ENCODE measurements around the gene CD274.

DNA sequence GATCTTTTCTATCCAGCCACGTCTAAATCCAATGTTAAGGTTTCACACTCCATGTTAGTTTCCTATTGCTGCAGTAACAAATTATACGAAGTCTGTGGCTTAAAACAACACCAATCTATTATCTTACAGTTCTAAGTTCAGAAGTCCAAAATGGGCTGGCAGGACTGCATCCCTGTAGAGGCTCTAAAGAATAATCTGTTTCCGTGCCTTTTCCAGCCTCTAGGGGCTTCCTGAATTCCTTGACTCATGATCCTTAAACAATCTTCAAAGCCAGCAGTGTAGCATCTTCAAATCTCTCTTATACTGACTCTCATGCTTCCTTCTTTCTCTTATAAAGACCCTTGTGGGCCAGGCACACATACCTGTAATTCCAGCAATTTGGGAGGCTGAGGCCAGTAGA, 19.4 kb upstream of the CD274 start:
- peak in 1 of 2 experiments; percentile 33; a peak in 1 of 4 replicates for TF ChIP-seq CTCF (conservative IDR thresholded peaks at IDR 0.05; ENCODE audit: low read depth in 2 of 2)
- TF ChIP-seq, protein P1, sequence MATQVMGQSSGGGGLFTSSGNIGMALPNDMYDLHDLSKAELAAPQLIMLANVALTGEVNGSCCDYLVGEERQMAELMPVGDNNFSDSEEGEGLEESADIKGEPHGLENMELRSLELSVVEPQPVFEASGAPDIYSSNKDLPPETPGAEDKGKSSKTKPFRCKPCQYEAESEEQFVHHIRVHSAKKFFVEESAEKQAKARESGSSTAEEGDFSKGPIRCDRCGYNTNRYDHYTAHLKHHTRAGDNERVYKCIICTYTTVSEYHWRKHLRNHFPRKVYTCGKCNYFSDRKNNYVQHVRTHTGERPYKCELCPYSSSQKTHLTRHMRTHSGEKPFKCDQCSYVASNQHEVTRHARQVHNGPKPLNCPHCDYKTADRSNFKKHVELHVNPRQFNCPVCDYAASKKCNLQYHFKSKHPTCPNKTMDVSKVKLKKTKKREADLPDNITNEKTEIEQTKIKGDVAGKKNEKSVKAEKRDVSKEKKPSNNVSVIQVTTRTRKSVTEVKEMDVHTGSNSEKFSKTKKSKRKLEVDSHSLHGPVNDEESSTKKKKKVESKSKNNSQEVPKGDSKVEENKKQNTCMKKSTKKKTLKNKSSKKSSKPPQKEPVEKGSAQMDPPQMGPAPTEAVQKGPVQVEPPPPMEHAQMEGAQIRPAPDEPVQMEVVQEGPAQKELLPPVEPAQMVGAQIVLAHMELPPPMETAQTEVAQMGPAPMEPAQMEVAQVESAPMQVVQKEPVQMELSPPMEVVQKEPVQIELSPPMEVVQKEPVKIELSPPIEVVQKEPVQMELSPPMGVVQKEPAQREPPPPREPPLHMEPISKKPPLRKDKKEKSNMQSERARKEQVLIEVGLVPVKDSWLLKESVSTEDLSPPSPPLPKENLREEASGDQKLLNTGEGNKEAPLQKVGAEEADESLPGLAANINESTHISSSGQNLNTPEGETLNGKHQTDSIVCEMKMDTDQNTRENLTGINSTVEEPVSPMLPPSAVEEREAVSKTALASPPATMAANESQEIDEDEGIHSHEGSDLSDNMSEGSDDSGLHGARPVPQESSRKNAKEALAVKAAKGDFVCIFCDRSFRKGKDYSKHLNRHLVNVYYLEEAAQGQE (IDR thresholded peaks at IDR 0.05; ENCODE audit: unreplicated experiment) = no peak
- TF ChIP-seq ZNF462 (CRISPR knock-in tag; IDR thresholded peaks at IDR 0.05) = no peak
- TF ChIP-seq EZH2 (IDR thresholded peaks at IDR 0.05; ENCODE audit: low read depth, unreplicated experiment) = no peak
- no peak for TF ChIP-seq EZH2phosphoT487 (IDR thresholded peaks at IDR 0.05; ENCODE audit: unreplicated experiment)
- no peak for TF ChIP-seq STAT1 (IDR thresholded peaks at IDR 0.05; ENCODE audit: unreplicated experiment)
- TF ChIP-seq POLR2AphosphoS5 (IDR thresholded peaks at IDR 0.05; ENCODE audit: low read depth) = no peak
